ENCODE data around the gene KDM5B.

KDM5B gene

DNA sequence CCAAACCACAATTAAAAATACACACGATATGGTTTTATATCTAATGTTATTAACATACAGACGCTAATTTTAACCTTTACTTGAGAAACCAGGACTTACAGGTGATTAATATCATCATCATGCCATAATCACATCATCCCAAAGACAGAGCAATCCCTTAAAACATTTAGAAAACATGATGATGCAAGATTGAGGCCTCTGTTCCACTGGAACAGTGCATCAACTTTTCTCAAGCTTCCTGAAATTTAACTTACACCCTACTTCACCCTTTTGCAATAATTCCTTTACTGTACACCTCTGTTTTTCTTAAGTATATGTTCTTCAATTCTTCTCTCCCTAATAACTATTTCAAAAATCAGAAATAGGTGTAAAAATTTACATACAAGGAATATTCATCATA lies 38.1 kb downstream of the KDM5B start:
- TF ChIP-seq, protein P1, sequence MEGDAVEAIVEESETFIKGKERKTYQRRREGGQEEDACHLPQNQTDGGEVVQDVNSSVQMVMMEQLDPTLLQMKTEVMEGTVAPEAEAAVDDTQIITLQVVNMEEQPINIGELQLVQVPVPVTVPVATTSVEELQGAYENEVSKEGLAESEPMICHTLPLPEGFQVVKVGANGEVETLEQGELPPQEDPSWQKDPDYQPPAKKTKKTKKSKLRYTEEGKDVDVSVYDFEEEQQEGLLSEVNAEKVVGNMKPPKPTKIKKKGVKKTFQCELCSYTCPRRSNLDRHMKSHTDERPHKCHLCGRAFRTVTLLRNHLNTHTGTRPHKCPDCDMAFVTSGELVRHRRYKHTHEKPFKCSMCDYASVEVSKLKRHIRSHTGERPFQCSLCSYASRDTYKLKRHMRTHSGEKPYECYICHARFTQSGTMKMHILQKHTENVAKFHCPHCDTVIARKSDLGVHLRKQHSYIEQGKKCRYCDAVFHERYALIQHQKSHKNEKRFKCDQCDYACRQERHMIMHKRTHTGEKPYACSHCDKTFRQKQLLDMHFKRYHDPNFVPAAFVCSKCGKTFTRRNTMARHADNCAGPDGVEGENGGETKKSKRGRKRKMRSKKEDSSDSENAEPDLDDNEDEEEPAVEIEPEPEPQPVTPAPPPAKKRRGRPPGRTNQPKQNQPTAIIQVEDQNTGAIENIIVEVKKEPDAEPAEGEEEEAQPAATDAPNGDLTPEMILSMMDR (conservative IDR thresholded peaks at IDR 0.05): no peak
- H3K27ac ChIP-seq: no peak overlapping the region

GRCh38 chr1:202765721-202766120 lies 42.5 kb downstream of the KDM5B start:
- TF ChIP-seq, protein P1 (conservative IDR thresholded peaks at IDR 0.05): no peak
- no peak overlapping the region for H3K27ac ChIP-seq

DNA sequence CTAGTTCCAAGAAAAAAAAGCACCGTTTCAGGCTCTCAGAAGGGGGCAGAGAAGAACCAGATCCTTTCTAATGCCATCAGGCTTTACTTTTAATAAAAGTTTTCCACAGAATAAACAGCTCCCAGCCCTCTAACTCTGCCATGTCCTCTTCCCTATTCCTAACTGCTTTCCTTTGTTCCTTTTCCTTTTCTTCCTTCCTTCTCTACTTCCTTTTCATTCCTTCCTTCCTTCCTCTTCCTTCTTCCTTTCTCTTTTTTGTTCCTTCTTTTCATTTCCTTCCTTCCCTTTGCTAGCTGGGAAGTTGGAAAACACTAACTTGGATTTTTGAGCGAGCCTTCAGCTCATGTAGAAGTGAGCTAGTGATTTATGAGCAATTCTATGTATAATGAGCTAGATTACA lies 46.2 kb downstream of the KDM5B start:
- TF ChIP-seq, protein P1 (conservative IDR thresholded peaks at IDR 0.05): no peak
- no peak overlapping the region for H3K27ac ChIP-seq

DNA sequence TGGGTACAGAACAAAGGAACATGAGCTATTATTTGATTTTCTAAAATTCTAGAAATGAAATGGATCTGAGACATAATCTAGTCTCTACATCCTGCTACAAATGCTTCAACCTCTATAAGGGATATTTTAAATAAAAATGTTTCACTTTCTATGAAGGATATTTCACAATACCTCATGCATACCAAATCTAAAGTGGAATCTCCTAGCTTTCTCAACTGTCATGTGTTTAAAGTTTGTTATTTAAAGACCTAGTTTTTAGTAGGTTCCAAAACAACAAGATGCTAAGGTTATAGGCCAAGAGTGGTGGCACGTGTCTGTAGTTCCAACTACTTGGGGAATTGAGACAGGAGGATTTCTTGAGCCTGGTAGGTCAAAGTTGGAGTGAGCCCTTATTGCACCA lies 47.6 kb downstream of the KDM5B start:
- TF ChIP-seq, protein P1 (conservative IDR thresholded peaks at IDR 0.05): no peak
- no peak overlapping the region for H3K27ac ChIP-seq

DNA sequence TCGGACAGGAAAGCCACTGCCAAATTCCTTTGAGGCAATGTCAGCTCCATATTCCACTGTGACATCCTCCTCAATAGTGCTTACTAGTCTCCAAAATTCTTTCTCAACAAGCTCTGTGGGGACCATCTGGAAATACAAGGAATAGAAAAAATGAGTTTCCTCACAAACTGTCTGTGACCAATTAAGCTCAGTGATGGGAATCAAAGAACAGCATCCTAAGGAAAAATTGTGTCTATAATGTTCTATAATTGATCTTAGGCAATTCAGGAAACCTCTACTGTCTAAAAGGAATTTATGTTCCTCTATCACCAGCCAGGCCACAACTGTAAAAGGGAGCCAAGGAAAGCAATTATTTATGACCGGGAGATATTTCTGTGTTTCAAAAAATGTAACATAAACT lies 51.8 kb downstream of the KDM5B start:
- TF ChIP-seq, protein P1 (conservative IDR thresholded peaks at IDR 0.05): no peak

DNA sequence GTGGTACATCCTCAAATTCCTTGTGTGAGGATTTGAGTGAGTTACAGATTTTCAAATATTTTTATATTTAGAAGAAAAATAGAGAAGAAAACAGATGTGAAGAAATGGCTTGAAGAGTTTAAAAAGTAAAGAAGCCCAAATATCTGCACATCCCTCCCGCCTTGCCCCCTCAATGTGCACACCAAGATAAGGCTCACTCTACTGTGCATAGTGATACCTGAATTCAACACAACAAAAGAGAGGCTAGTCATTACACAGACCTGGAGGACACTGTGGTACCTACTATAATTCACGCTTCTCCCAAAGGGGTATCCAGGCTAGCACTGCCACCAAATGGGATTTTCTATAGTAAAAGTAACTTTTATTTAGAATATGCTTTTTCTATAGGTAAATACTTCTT lies 53.9 kb downstream of the KDM5B start:
- TF ChIP-seq, protein P1 (conservative IDR thresholded peaks at IDR 0.05): no peak
- no peak overlapping the region for H3K27ac ChIP-seq

More for the DNA sequence above, 51.8 kb downstream of the KDM5B start:
- H3K27ac ChIP-seq: no peak overlapping the region

- TF ChIP-seq, protein P1 (conservative IDR thresholded peaks at IDR 0.05): no peak
- no peak overlapping the region for H3K27ac ChIP-seq
These were observed 55.4 kb downstream of the KDM5B start for GRCh38 chr1:202752774-202753173.

- TF ChIP-seq, protein P1 (conservative IDR thresholded peaks at IDR 0.05): peak; percentile 29; the same call in 1 of the 2 replicates
These were observed 57.5 kb downstream of the KDM5B start for GRCh38 chr1:202750761-202751160.

More at GRCh38 chr1:202750761-202751160, 57.5 kb downstream of the KDM5B start:
- H3K27ac ChIP-seq: no peak overlapping the region

Data from VCaP (cell line).